Testis (tissue), 3 donors: ENCODE measurements around the gene KIF11. TPM values are rescaled to one million over a fixed set of nuclear protein-coding genes. Genes with fewer than 3 reads are reported as not detected.
"Not testable (repeated sequence)": the region's sequence is repeated elsewhere in the genome, so short reads cannot be mapped to it uniquely, and the experiment has no call there.

Source experiments
- DNase-seq: peaks from one replicate; pipeline ENCODE4 v3.0.0-alpha.2; 2019
- H3K27ac ChIP-seq, 2 donors: fragments of 200-600 bp; sonication (generic); one replicate each; pipeline ENCODE4 v1.5.1; 2019
- H3K27me3 ChIP-seq: fragments of 200-600 bp; sonication (generic); one replicate; pipeline ENCODE4 v1.5.1; 2019
- H3K36me3 ChIP-seq: fragments of 200-600 bp; sonication (generic); one replicate; pipeline ENCODE4 v1.5.1; 2017; ENCODE audit warnings: low read depth; ENCODE audit errors: missing control alignments
- H3K4me1 ChIP-seq: fragments of 200-600 bp; sonication (generic); one replicate; pipeline ENCODE4 v1.5.1; 2019
- H3K4me3 ChIP-seq, 2 donors: fragments of 200-600 bp; sonication (generic); one replicate each; pipeline ENCODE4 v1.5.1; 2017 to 2019
- H3K9me3 ChIP-seq: fragments of 200-600 bp; sonication (generic); one replicate; pipeline ENCODE4 v1.5.1; 2017
- CTCF ChIP-seq, 3 experiments: fragments of 450-650 bp in 2 of 3; fragments of 200-600 bp in 1 of 3; sonication (generic) in 1 of 3; IDR thresholded peaks; one replicate each; pipeline ENCODE4 v1.5.1; 2016 to 2019; ENCODE audit warnings: antibody characterized with exemption in 3 of 3, mild to moderate bottlenecking in 2 of 3, moderate library complexity in 1 of 3
- POLR2A ChIP-seq: fragments of 450-650 bp; IDR thresholded peaks from one replicate; pipeline ENCODE4 v1.6.1; 2017; ENCODE audit warnings: antibody characterized with exemption, mild to moderate bottlenecking, moderate library complexity
- WGBS, 2 donors: methylation state at CpG; one replicate each; pipeline ENCODE4 v1.1.5; 2018; 5-methylcytosine and 5-hydroxymethylcytosine counted together
- intact Hi-C: fragments of 100-400 bp; cut with DNase I; formaldehyde crosslinking; loops from one replicate; pipeline ENCODE4 v1.15.1; 2023; ENCODE audit warnings: low total_unique reads
- polyA plus RNA-seq: library from polyadenylated mRNA; stranded (reverse); fragments of 350-450 nt; fragmentation: Illumina TruSeq; extraction: RNeasy Lipid Tissue Mini Kit (QIAGEN cat#74804); gene quantifications from one replicate; pipeline ENCODE4 v1.2.3, GENCODE V29; 2014; ENCODE audit warnings: low read depth, low replicate concordance; ENCODE audit not compliant: insufficient read depth
- total RNA-seq, 2 donors: library from RNA; depleted of rRNA; stranded (reverse); fragments of >200 nt; gene quantifications; one replicate each; pipeline ENCODE4 v1.2.3, GENCODE V29; 2016

The KIF11 gene
- total and polyA plus RNA-seq, 3 donors from 2014 or later, result 11.5 to 14.6 (median 13.6) TPM

GRCh38 chr10:92641492-92641891 is 48.6 kb downstream of the KIF11 start:
- intact Hi-C loops, result no loop called here

GRCh38 chr10:92644921-92645320 is 52.0 kb downstream of the KIF11 start:
- H3K4me1 ChIP-seq, result no peaks in the 10 kb centered on the region
- no peaks in the 10 kb centered on the region for H3K9me3 ChIP-seq
- TF ChIP-seq CTCF (IDR thresholded peaks at IDR 0.05) (no peak), POLR2A (no peak)
- no peaks in the 10 kb centered on the region for H3K36me3 ChIP-seq
- H3K27ac ChIP-seq, result no peak overlapping the region
- no peaks in the 10 kb centered on the region for H3K27me3 ChIP-seq
- intact Hi-C loops, result no loop called here
- no peak for DNase-seq
- WGBS, 2 donors, result 96 to 97% methylated on average over 2 of the region's 2 CpGs
- H3K4me3 ChIP-seq, result no peak overlapping the region

More at GRCh38 chr10:92641492-92641891, 48.6 kb downstream of the KIF11 start:
- Histone ChIP-seq H3K27ac (no peak overlapping the region), H3K4me1 (no peaks in the 10 kb centered on the region), H3K27me3 (no peaks in the 10 kb centered on the region), H3K4me3 (no peak overlapping the region), H3K9me3 (no peaks in the 10 kb centered on the region), H3K36me3 (no peaks in the 10 kb centered on the region)
- TF ChIP-seq CTCF (IDR thresholded peaks at IDR 0.05) (no peak), POLR2A (no peak)
- 93 to 98% methylated on average over 1 of the region's 1 CpG for WGBS, 2 donors
- DNase-seq, result no peak

GRCh38 chr10:92650864-92651263 is 57.9 kb downstream of the KIF11 start:
- DNase-seq, H3K27ac ChIP-seq, H3K36me3 ChIP-seq, H3K4me1 ChIP-seq, H3K4me3 ChIP-seq, intact Hi-C loops, H3K9me3 ChIP-seq, H3K27me3 ChIP-seq: not testable (repeated sequence)
- 92 to 96% methylated on average over 3 of the region's 3 CpGs for WGBS, 2 donors

- no peak for DNase-seq
- Histone ChIP-seq H3K4me1 (no peaks in the 10 kb centered on the region), H3K27ac (no peak overlapping the region), H3K27me3 (no peaks in the 10 kb centered on the region), H3K36me3 (no peaks in the 10 kb centered on the region), H3K4me3 (no peak overlapping the region), H3K9me3 (no peaks in the 10 kb centered on the region)
- TF ChIP-seq POLR2A, result no peak
- no peak for TF ChIP-seq CTCF (IDR thresholded peaks at IDR 0.05)
- intact Hi-C loops, result no loop called here
- 76 to 93% methylated on average over 1 of the region's 1 CpG for WGBS, 2 donors
These were observed 62.5 kb downstream of the KIF11 start for GRCh38 chr10:92655426-92655825.

GRCh38 chr10:92656266-92656961 is 63.5 kb downstream of the KIF11 start:
- DNase-seq, result no peak
- Histone ChIP-seq H3K9me3 (no peaks in the 10 kb centered on the region), H3K4me3 (no peak overlapping the region), H3K4me1 (no peaks in the 10 kb centered on the region), H3K36me3 (no peaks in the 10 kb centered on the region), H3K27me3 (no peaks in the 10 kb centered on the region), H3K27ac (no peak overlapping the region)
- intact Hi-C loops, result no loop called here
- 87 to 96% methylated on average over 7 of the region's 7 CpGs for WGBS, 2 donors
- no peak for TF ChIP-seq POLR2A
- TF ChIP-seq CTCF (IDR thresholded peaks at IDR 0.05), result no peak
